ENCODE results near the gene FAM118A.
"Not testable (repeated sequence)": the region's sequence is repeated elsewhere in the genome, so short reads cannot be mapped to it uniquely, and the experiment has no call there.

FAM118A gene

DNA sequence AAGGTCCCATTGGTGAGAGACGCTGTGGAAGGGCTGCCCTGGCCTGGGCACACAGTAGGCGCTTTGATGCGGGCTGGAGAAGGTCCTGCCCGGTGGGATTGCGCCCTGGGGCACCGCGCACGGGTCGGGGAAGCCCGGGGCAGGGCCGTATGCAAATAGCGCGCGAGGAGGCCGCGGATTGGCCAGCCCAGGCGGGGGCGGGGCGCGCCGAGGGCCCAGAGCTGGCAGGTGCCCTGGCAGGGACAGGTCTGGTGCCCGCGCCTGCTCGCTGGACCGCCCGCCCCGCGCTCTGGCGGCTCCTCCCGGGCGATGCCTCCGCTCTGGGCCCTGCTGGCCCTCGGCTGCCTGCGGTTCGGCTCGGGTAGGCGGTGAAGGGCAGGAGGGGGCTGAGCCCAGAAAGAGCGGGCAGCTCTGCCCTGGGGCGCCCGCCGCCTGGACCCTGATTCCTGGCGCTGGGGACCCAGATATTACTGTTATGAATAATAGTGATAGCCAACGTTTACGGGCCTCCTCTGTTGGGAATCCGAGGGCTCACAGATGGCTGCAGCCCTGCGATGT lies 24.9 kb upstream of the FAM118A start, which contains the start of gene UPK3A:
Gene UPK3A (plus strand): TSS at position 245 of the 558 bp plus-strand sequence. CDS start 65 bp downstream, at position 310.
- DNase-seq, result peak; percentile 69

DNA sequence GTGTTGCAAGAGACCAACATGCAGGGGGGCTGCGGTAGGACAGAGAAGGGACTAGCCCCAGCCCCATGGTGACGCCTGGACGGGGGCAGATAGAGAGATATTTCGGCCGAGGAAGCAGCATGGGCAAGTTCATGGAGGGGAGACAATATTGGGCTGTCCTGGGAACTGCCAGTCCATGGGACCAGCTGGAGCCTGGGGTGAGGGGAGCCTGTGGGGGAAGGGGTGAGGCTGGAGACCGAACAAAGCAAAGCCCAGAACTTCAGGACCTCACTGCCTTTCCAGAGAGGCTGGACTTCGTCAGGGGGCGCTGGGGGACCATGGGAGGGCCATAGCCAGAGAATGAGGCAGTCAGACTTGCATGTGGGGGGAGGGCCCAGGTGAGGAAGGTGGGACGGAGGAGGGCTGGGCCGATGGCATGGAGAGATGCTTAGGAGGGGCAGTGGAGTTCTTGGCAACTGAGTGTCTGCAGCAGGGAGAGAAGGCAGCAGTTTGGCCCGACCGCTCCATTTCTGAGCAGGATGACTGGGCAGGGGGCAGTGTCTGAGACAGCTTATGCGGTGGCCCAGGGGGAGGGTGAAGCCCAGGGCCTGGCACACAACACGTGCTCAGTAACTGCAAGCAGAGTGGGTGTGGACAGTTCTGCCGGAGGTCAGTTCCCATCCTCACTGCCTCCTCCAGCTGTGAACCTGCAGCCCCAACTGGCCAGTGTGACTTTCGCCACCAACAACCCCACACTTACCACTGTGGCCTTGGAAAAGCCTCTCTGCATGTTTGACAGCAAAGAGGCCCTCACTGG lies 24.3 kb upstream of the FAM118A start:
- DNase-seq, result no peak

DNA sequence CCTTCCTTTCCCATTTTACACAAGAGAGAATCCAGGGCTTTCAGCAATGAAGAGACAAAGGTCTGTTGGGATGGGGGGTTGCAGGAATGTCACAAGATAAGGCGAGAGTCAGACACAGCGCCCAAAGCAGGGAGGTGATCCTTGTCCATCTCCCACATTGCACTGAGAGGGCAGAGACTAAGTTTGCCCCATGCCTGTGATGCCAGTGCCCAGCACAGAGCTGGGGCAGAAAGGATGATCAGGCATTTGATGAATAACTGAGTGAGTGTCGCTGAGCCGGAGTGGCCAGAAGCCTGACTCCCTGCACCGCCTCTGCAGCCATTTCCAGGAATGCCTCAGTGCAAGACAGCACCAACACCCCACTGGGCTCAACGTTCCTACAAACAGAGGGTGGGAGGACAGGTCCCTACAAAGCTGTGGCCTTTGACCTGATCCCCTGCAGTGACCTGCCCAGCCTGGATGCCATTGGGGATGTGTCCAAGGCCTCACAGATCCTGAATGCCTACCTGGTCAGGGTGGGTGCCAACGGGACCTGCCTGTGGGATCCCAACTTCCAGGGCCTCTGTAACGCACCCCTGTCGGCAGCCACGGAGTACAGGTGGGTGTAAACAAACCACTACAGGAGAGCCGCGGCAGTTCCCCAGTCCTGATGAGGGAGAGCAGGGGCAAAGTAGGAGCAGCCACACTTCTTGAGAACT lies 22.7 kb upstream of the FAM118A start:
- DNase-seq, result no peak

DNA sequence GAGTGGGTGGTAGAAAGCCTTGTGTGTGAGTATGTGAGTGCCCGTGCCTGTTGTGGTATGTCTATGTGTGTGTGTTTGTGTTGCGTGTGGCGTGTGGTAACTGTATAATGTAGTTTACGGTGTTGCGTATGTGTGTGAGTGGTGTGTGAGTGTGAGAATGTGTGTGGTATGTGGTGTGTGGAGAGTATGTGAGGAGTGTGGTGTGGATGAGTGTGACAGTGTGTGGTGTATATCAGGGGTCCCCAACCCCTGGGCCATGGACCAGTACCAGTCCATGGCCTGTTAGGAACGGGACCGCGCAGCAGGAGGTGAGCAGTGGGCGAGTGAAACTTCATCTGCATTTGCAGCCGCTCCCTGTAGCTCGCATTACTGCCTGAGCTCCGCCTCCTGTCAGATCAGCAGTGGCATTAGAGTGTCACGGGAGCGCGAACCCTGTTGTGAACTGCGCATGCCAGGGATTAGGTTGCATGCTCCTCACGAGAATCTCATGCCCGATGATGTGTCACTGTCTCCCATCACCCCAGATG lies 19.3 kb upstream of the FAM118A start:
- peak; percentile 46 for DNase-seq

DNA sequence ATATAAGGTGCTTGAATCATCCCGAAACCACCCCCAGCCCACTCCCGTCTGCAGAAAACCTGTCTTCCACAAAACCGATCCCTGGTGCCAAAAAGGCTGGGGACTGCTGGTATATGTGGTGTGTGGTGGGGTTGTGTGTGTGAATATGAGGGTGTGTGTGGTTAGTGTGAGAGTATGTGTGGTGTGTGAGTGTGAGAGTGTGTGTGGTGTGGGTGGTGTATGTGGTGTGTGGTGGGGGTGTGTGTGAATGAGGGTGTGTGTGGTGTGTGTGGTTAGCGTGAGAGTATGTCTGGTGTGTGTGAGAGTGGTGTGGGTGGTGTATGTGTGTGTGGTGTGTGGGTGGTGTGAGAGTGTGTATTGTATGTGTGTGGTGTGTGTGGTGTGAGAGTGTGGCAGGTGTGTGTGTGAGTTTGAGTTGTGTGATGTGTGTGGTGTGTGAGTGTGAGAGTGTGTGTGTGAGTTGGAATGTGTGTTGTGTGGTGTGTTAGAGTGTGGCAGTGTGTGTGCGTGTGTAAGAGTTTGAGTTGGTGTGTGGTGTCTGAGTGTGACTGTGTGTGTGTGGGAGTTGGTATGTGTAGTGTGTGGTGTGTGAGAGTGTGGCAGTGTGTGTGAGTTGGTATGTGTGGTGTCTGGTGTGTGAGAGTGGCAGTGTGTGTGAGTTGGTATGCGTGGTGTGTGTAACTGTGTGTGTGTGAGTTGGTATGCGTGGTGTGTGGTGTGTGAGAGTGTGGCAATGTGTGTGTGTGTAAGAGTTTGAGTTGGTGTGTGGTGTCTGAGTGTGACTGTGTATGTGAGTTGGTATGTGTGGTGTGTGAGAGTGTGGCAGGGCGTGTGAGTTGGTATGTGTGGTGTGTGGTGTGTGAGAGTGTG lies 18.4 kb upstream of the FAM118A start:
- no peak for DNase-seq

DNA sequence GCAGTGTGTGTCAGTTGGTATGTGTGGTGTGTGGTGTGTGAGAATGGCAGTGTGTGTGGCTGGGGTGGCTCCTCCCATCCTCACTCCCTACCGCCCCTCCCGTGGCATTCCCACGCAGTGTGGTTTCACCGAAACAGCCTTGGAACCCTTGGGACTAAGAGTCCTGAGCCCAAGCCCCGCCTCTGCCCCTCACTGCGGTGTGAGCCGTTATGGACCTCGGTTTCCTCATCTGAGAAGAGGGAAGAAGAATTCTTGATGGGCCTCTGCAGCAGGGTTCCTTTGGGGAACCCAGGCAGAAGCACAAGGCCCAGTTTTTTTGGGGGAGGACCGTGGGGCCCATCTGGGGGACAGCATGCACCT lies 17.8 kb upstream of the FAM118A start:
- DNase-seq, result no peak

DNA sequence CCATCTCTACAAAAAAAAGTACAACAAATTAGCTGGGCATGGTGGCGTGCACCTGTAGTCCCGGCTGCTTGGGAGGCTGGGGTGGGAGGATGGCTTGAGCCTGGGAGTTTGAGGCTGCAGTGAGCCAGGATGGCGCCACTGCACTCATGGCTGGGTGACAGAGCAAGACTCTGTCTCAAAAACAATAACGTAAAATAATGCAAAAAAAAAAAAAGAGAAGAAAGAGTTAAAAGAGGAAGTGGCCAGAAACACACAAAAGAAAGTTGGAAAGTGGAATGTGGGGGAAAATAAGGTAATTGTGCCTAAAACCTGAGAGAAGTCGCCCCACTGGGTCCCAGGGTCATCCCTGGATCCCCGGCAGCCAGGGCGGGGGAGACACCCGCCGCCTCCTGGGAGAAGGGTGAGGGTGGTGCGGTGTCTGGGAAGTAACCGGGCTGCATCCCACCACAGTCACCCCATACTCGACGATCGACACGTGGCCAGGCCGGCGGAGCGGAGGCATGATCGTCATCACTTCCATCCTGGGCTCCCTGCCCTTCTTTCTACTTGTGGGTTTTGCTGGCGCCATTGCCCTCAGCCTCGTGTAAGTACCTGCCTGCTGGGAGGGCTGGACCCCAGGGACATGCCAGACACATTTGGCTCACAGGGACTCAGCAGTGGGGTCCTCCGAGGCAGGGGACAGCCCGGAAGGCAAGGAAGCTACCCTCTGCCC lies 16.8 kb upstream of the FAM118A start:
- no peak for DNase-seq

DNA sequence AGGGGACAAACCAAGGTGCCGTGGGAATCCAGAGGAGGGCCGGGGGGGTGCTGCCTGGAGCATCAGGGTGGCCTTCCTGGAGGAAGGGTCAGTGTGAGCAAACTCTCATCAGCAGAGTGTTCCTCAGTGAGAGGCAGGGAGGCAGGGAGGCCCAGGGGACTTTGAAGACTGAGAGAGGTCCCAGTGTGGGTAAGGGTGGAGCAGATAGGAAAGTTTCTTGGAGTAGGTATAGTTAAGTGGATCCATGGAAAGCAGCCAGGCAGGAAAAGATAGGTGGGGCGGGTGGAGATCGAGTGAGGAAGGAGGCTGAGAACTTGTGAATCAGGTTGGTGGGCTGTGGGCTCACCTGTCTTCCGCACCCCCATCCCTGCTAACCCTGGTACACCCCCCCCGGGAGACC lies 15.7 kb upstream of the FAM118A start:
- no peak for DNase-seq

DNA sequence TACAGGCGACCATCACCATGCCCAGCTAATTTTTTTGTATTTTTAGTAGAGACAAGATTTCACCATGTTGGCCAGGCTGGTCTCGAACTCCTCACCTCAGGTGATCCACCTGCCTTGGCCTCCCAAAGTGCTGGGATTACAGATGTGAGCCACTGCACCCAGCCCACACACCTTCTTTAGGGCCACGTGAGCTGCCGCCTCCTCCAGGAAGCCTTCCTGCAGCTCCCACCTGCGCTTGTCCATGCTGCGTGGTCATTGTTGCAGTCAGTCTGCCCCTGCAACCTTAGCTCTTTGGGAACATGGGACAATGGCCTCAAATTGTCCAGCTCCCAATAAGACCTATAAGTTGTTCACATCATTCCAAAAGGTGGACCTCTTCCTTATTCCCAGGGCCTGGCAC lies 14.7 kb upstream of the FAM118A start:
- DNase-seq, result not testable (repeated sequence)

DNA sequence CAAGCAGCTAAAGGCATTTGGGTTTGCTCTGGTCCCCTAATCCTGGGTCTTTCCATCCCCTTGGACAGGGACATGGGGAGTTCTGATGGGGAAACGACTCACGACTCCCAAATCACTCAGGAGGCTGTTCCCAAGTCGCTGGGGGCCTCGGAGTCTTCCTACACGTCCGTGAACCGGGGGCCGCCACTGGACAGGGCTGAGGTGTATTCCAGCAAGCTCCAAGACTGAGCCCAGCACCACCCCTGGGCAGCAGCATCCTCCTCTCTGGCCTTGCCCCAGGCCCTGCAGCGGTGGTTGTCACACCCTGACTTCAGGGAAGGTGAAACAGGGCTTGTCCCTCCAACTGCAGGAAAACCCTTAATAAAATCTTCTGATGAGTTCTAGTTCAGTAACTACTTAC lies 14.2 kb upstream of the FAM118A start:
- no peak for DNase-seq

DNA sequence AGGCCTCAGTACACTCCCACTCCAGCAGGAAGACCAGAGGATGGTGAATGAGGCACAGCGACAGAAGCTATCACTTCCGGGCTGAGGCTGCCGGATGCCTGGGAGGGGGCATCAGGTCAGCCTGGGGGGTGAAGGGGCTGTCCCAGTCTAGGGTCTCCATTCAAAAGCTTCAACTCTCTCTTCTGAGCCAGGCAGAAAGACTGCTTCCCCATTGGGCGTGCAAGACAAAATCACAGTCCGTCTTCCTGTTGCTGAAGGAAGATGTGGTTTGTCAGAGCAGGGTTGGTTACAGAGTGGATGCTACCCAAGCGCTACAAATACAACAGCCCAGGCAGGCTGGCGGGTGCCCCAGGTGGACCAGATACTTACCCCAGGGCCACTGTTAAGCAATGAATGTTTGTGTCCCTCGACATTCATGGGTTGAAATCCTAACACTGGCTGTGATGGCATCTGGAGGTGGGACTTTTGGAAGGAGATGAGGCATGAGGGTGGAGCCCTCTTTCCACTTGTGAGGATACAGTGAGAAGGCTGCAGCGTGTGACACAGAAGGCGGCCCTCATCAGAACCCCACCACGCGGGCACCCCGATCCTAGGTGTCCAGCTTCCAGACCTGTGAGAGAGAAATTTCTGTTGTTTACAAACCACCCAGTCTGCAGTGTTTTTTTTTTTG lies 13.0 kb upstream of the FAM118A start:
- DNase-seq, result no peak

DNA sequence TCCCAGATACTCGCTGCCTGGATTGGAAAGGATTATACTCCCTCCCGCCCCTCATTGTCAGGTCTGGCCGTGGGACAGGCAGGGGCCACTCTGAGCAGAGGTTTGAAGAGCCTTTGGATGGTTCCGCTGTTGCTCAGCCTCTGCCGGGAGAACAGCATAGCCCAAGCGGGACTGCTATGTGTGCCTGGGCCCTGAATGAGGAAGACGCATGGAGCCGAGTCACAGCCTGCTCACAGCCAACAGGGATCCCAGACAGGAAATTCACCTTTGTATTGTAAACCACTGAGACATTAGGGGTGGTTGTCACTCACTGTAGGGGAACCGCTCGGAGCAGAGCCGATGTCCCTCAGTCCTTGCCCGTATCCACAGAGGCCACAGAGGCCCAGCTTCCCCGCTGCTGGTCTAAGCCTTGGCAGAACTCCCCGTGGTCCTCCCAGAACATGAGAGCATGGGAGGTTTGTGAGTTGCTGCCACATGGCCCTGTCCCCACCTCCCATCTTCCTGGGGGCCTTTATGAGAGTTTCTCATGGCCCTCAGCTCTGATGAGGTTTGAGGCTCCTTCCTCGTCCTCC lies 10.7 kb upstream of the FAM118A start:
- no peak for DNase-seq

DNA sequence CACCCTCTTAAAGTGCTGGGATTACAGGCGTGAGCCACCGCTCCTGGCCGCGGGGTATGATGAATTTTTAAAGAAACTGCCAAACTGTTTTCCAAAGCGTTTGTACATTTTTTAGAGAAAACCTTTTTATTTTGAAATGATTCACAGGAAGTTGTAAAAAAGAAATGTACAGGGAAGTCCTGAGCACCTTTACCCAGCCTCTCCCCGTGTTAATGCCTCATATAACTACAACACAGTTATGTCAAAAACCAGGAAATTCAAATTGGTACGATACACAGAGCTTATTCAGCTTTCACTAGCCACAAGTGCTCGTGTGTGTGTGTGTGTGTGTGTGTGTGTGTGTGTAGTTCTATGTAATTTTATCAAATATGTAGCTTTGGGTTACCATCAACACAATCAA lies 7.0 kb upstream of the FAM118A start:
- DNase-seq, result no peak

DNA sequence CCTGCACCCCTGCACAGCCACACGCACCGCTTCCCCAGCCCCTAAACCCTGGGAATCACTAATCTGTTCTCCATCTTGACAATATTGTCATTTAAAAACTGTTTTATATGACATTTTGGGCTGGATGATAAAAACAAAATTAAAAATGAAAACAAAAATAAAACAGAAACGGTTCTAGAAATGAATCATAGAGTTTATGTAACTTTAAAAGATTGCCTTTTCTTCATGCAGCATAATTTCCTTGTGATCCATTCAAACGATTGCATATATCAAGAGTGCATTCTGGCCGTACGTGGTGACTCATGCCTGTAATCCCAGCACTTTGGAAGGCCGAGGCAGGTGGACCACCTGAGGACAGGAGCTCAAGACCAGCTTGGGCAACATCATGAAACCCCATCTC lies 6.6 kb upstream of the FAM118A start:
- no peak for DNase-seq

DNA sequence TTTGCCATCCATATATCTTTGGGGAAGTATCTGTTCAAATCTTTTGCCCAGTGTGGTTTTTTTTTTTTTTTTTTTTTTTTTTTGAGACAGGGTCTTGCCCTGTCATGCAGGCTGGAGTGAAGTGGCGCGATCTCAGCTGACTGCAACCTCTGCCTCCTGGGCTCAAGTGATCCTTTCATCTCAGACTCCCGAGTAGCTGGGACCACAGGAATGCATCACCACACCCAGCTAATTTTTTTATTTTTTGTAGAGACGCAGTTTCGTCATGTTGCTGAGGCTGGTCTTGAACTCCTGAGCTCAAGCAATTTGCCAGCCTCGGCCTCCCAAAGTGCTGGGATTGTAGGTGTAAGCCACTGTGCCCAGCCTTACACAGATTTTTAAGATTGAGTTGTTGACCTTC lies 4.8 kb upstream of the FAM118A start:
- no peak for DNase-seq

DNA sequence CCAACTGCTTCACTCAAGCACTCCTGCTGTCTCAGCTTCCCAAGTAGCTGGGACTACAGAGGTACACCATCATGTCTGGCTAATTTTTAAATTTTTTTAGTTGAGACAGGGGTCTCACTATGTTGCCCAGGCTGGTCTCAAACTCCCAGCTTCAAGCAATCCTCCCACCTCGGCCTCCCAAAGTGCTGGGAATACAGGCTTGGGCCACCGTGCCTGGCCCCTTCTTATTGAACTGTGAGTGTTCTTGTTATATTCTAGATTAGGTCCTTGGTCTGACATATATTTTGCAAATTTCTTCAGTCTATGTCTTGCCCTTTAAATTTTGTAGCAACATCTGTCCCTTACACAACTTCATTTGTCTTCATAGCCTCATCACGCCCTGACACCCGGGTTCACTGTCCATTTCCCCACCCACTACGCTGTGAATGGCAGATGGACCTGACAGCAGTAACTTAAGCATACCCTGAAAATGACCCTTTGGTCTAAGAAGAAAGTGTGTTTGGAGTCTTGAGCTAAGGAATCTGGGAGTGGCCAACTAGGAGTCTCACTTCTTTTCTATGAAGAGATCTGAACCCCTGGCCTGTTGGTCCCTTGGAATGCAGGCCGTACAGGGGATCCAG lies 4.2 kb upstream of the FAM118A start:
- no peak for DNase-seq

DNA sequence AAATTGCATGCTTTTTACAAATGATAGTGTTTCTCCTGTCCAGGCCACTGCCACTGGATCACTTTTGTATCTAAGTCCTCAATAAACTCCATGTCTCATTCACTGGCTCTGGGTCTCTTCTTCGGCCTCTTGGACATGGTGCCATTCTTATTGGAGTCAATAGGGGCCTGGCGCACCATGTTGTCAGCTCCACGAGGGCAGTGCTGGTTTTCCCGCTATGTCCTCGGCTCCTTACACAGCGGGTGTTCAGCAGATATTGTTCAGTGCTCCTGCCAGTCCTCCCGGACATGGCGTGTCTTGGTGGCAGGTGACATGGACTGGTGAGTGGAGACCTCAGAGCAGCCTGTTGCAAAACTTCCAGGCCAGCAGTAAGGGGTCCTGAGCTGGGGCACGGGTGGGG lies 3.6 kb upstream of the FAM118A start:
- no peak for DNase-seq

DNA sequence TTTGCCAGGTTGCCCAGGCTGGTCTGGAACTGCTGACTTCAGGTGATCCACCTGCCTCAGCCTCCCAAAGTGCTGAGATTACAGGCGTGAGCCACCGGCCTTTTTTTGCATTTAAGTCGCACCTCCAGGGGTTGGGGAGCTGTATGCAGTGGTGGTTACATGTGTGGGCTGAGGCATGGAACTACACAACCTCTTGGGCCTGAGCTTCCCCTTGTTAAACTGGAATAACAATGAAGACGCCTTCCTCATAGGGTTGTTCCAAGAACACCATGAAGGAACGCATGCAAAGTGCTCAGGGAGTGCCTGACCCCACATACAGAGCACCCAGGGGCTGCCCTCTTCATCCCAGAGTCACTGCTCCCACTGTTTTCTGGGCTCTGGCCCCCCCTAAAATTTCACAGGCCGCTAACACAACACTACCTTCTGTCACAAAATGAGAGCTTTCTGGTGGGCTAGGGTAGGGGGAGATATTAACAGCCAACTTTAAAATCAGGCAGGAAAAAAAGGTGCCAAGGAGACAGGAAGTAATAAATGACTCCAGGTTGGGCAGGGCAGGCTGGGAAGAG lies 1.3 kb upstream of the FAM118A start:
- no peak for DNase-seq

DNA sequence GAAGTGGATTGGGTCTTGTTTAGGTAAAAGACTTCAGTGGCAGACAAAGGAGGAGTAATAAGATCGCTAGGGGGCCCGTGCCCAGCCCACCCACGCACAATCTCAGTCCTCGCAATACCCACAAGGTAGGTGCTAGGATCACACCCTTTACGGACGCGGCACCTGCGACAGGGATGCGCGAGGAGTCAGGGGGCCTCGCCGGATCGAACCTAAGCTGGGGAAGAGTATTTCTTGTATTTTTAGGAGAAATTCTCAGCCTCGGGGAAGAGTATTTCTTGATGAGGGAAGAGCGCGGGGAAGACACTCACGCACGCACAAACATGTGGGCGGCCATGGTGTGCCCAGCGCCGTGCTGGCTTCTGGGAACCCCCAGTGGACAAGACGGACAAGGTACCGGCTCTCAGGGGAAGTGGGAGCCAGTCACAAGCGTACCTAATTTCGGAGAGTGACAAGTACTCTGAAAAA lies 745 bp upstream of the FAM118A start:
- DNase-seq, result no peak

DNA sequence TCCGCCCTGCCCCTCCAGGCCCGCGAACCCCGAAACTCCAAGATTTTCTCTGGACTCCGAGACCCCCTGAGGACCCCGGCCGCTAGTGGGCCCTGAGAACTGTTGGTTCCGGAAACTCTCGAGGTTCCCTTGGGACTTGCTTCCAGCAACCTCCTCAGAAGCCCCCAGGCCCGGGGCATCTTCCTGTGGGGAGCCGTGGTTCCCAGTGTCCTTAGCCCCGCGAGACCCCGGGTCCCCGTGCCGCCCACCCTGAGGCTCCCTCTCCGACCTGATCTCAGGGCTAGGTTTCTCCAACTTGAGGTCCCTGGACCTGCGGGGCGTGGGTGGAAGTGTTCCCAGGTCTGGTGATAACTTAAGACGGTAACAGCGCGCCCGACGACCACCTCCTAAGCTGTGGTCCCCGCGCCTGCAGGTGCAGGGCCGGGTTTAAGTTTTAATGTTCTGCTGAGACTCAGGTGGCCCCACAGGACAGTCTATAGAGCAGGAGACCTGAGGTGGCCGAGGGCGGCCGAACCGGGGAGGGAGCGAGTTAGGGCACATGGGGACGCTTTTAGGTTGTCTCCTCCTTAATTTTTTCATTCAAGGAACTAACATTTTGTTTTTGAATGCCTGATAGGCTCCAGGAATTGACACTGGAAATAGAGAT lies 720 bp downstream of the FAM118A start:
- DNase-seq, result no peak
